ENCODE data around the gene OR10A3. TPM values are rescaled to one million over a fixed set of nuclear protein-coding genes. Genes with fewer than 3 reads are reported as not detected.

Gene OR10A3
- total and polyA plus RNA-seq, 2 experiments from 2014 or later, result 0.14 to 0.52 TPM

DNA sequence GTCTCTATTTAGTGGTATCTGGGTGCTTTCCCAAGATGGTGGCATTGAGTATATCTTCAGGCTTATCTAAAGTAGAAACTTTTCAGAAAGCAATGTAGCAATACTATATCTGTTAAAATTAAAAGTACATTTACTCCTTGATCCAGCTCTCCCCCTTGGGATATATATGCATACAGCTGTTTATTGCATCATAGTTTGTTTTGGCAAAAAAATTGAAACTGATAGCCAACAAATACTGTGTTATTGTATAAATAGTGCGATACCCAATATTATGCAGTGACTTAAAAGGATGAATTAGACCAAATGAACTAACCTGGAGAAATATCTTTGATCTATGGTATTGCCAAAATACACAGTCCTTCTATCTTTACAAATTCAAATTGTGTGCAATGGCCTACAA lies 8.4 kb upstream of the OR10A3 start:
- Histone ChIP-seq H3K79me2 (replicated peaks; ENCODE audit: insufficient read depth) (no peaks in the 10 kb centered on the region), H3K4me2 (no peak overlapping the region), H3F3A (replicated peaks; ENCODE audit: low read depth) (no peaks in the 10 kb centered on the region), H3K27me3 (ENCODE audit: insufficient read depth) (0 out of 2 replicates have a peak, but pooled peaks cover 7% of the 10 kb centered on the region), H3K36me3 (ENCODE audit: insufficient read depth) (no peaks in the 10 kb centered on the region), H2AFZ (no peak overlapping the region), H3K4me3 (no peak overlapping the region), H4K20me1 (replicated peaks; ENCODE audit: insufficient read depth) (no peaks in the 10 kb centered on the region), H3K27ac (ENCODE audit: low read depth) (no peak overlapping the region), H3K4me1 (ENCODE audit: insufficient read depth) (no peaks in the 10 kb centered on the region), H3K9me2 (ENCODE audit: insufficient read depth) (peaks cover 5% of the 10 kb centered on the region; the same call in 1 of the 2 replicates)
- ATAC-seq, result no peak
- Mint-ChIP-seq H3K27me3 (ENCODE audit: insufficient read depth, low read depth, poor library complexity) (no peaks in the 10 kb centered on the region), H3K27ac (no peak overlapping the region), H3K4me1 (no peaks in the 10 kb centered on the region), H3K36me3 (ENCODE audit: low read depth) (no peaks in the 10 kb centered on the region), H3K4me3 (no peak overlapping the region), H3K9me3 (no peaks in the 10 kb centered on the region)
- no peak for TF ChIP-seq NANOG (IDR thresholded peaks at IDR 0.05; ENCODE audit: borderline replicate concordance)
- TF ChIP-seq CREB1 (CRISPR knock-in tag; IDR thresholded peaks at IDR 0.05; ENCODE audit: low read depth), result no peak
- no peak for TF ChIP-seq JUNB (IDR thresholded peaks at IDR 0.05; ENCODE audit: unreplicated experiment)
- TF ChIP-seq, protein P1, sequence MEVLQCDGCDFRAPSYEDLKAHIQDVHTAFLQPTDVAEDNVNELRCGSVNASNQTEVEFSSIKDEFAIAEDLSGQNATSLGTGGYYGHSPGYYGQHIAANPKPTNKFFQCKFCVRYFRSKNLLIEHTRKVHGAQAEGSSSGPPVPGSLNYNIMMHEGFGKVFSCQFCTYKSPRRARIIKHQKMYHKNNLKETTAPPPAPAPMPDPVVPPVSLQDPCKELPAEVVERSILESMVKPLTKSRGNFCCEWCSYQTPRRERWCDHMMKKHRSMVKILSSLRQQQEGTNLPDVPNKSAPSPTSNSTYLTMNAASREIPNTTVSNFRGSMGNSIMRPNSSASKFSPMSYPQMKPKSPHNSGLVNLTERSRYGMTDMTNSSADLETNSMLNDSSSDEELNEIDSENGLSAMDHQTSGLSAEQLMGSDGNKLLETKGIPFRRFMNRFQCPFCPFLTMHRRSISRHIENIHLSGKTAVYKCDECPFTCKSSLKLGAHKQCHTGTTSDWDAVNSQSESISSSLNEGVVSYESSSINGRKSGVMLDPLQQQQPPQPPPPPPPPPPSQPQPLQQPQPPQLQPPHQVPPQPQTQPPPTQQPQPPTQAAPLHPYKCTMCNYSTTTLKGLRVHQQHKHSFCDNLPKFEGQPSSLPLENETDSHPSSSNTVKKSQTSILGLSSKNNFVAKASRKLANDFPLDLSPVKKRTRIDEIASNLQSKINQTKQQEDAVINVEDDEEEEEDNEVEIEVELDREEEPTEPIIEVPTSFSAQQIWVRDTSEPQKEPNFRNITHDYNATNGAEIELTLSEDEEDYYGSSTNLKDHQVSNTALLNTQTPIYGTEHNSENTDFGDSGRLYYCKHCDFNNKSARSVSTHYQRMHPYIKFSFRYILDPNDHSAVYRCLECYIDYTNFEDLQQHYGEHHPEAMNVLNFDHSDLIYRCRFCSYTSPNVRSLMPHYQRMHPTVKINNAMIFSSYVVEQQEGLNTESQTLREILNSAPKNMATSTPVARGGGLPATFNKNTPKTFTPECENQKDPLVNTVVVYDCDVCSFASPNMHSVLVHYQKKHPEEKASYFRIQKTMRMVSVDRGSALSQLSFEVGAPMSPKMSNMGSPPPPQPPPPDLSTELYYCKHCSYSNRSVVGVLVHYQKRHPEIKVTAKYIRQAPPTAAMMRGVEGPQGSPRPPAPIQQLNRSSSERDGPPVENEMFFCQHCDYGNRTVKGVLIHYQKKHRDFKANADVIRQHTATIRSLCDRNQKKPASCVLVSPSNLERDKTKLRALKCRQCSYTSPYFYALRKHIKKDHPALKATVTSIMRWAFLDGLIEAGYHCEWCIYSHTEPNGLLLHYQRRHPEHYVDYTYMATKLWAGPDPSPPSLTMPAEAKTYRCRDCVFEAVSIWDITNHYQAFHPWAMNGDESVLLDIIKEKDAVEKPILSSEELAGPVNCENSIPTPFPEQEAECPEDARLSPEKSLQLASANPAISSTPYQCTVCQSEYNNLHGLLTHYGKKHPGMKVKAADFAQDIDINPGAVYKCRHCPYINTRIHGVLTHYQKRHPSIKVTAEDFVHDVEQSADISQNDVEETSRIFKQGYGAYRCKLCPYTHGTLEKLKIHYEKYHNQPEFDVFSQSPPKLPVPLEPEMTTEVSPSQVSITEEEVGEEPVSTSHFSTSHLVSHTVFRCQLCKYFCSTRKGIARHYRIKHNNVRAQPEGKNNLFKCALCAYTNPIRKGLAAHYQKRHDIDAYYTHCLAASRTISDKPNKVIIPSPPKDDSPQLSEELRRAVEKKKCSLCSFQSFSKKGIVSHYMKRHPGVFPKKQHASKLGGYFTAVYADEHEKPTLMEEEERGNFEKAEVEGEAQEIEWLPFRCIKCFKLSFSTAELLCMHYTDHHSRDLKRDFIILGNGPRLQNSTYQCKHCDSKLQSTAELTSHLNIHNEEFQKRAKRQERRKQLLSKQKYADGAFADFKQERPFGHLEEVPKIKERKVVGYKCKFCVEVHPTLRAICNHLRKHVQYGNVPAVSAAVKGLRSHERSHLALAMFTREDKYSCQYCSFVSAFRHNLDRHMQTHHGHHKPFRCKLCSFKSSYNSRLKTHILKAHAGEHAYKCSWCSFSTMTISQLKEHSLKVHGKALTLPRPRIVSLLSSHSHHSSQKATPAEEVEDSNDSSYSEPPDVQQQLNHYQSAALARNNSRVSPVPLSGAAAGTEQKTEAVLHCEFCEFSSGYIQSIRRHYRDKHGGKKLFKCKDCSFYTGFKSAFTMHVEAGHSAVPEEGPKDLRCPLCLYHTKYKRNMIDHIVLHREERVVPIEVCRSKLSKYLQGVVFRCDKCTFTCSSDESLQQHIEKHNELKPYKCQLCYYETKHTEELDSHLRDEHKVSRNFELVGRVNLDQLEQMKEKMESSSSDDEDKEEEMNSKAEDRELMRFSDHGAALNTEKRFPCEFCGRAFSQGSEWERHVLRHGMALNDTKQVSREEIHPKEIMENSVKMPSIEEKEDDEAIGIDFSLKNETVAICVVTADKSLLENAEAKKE (CRISPR knock-in tag; IDR thresholded peaks at IDR 0.05), result no peak
- TF ChIP-seq, protein P2, sequence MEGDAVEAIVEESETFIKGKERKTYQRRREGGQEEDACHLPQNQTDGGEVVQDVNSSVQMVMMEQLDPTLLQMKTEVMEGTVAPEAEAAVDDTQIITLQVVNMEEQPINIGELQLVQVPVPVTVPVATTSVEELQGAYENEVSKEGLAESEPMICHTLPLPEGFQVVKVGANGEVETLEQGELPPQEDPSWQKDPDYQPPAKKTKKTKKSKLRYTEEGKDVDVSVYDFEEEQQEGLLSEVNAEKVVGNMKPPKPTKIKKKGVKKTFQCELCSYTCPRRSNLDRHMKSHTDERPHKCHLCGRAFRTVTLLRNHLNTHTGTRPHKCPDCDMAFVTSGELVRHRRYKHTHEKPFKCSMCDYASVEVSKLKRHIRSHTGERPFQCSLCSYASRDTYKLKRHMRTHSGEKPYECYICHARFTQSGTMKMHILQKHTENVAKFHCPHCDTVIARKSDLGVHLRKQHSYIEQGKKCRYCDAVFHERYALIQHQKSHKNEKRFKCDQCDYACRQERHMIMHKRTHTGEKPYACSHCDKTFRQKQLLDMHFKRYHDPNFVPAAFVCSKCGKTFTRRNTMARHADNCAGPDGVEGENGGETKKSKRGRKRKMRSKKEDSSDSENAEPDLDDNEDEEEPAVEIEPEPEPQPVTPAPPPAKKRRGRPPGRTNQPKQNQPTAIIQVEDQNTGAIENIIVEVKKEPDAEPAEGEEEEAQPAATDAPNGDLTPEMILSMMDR (conservative IDR thresholded peaks at IDR 0.05; ENCODE audit: low read depth in 2 of 2), result no peak
- TF ChIP-seq, protein P3, sequence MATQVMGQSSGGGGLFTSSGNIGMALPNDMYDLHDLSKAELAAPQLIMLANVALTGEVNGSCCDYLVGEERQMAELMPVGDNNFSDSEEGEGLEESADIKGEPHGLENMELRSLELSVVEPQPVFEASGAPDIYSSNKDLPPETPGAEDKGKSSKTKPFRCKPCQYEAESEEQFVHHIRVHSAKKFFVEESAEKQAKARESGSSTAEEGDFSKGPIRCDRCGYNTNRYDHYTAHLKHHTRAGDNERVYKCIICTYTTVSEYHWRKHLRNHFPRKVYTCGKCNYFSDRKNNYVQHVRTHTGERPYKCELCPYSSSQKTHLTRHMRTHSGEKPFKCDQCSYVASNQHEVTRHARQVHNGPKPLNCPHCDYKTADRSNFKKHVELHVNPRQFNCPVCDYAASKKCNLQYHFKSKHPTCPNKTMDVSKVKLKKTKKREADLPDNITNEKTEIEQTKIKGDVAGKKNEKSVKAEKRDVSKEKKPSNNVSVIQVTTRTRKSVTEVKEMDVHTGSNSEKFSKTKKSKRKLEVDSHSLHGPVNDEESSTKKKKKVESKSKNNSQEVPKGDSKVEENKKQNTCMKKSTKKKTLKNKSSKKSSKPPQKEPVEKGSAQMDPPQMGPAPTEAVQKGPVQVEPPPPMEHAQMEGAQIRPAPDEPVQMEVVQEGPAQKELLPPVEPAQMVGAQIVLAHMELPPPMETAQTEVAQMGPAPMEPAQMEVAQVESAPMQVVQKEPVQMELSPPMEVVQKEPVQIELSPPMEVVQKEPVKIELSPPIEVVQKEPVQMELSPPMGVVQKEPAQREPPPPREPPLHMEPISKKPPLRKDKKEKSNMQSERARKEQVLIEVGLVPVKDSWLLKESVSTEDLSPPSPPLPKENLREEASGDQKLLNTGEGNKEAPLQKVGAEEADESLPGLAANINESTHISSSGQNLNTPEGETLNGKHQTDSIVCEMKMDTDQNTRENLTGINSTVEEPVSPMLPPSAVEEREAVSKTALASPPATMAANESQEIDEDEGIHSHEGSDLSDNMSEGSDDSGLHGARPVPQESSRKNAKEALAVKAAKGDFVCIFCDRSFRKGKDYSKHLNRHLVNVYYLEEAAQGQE (IDR thresholded peaks at IDR 0.05; ENCODE audit: unreplicated experiment), result no peak
- no peak for TF ChIP-seq ZNF331 (CRISPR knock-in tag; IDR thresholded peaks at IDR 0.05; ENCODE audit: low read depth)
- no peak for TF ChIP-seq ZNF114 (CRISPR knock-in tag; IDR thresholded peaks at IDR 0.05)
- TF ChIP-seq STAT1 (IDR thresholded peaks at IDR 0.05; ENCODE audit: unreplicated experiment), result no peak
- TF ChIP-seq, protein P4, sequence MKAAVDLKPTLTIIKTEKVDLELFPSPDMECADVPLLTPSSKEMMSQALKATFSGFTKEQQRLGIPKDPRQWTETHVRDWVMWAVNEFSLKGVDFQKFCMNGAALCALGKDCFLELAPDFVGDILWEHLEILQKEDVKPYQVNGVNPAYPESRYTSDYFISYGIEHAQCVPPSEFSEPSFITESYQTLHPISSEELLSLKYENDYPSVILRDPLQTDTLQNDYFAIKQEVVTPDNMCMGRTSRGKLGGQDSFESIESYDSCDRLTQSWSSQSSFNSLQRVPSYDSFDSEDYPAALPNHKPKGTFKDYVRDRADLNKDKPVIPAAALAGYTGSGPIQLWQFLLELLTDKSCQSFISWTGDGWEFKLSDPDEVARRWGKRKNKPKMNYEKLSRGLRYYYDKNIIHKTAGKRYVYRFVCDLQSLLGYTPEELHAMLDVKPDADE (IDR thresholded peaks at IDR 0.05), result no peak
- no peak for TF ChIP-seq POLR2AphosphoS5 (IDR thresholded peaks at IDR 0.05; ENCODE audit: low read depth)
- no peak for TF ChIP-seq EZH2phosphoT487 (IDR thresholded peaks at IDR 0.05; ENCODE audit: unreplicated experiment)
- TF ChIP-seq EZH2 (IDR thresholded peaks at IDR 0.05; ENCODE audit: low read depth, unreplicated experiment), result no peak
- DNase-seq (ENCODE audit: low spot score), result no peak
